Measurements from ENCODE around the gene TM9SF1. TPM values are rescaled to one million over a fixed set of nuclear protein-coding genes. Genes with fewer than 3 reads are reported as not detected.
"Not testable (repeated sequence)": the region's sequence is repeated elsewhere in the genome, so short reads cannot be mapped to it uniquely, and the experiment has no call there.

Gene TM9SF1
- total RNA-seq, 1 donor from 2014 or later = 18.3 TPM

- Histone ChIP-seq H3K36me3 (ENCODE audit: control insufficient read depth in 3 of 3, insufficient read depth in 3 of 3, low read length in 3 of 3) (peaks cover 38 to 41% (median 41%) of the 10 kb centered on the region in 3 donors), H3K9ac (ENCODE audit: low read depth in 1 of 3, low read length in 3 of 3) (no peak overlapping the region), H3K4me3 (ENCODE audit: low read length in 3 of 3) (no peak overlapping the region), H3K27me3 (ENCODE audit: control insufficient read depth in 3 of 3, insufficient read depth in 3 of 3, low read length in 3 of 3) (no peaks in the 10 kb centered on the region), H3K27ac (ENCODE audit: low read depth, low read length) (no peak overlapping the region), H3K9me3 (ENCODE audit: control insufficient read depth in 3 of 3, low read length in 3 of 3) (no peaks in the 10 kb centered on the region), H3K4me1 (ENCODE audit: control insufficient read depth in 3 of 3, insufficient read depth in 3 of 3, low read length in 3 of 3) (peaks cover 14 to 30% (median 19%) of the 10 kb centered on the region in 3 donors)
Measured at GRCh38 chr14:24211311-24211710, 16.1 kb upstream of the TM9SF1 start.

GRCh38 chr14:24207625-24208024 lies 12.4 kb upstream of the TM9SF1 start:
- H3K4me1 ChIP-seq (ENCODE audit: control insufficient read depth in 3 of 3, insufficient read depth in 3 of 3, low read length in 3 of 3) = peaks cover 0 to 4% (median 0%) of the 10 kb centered on the region in 3 donors
- H3K9me3 ChIP-seq (ENCODE audit: control insufficient read depth in 3 of 3, low read length in 3 of 3) = no peaks in the 10 kb centered on the region
- H3K36me3 ChIP-seq (ENCODE audit: control insufficient read depth in 3 of 3, insufficient read depth in 3 of 3, low read length in 3 of 3) = peaks cover 45 to 54% (median 45%) of the 10 kb centered on the region in 3 donors
- H3K27me3 ChIP-seq (ENCODE audit: control insufficient read depth in 3 of 3, insufficient read depth in 3 of 3, low read length in 3 of 3) = no peaks in the 10 kb centered on the region
- H3K4me3 ChIP-seq (ENCODE audit: low read length in 3 of 3) = no peak overlapping the region
- no peak overlapping the region for H3K27ac ChIP-seq (ENCODE audit: low read depth, low read length)
- H3K9ac ChIP-seq (ENCODE audit: low read depth in 1 of 3, low read length in 3 of 3) = no peak overlapping the region

GRCh38 chr14:24207104-24207551 lies 11.9 kb upstream of the TM9SF1 start:
- Histone ChIP-seq H3K36me3 (ENCODE audit: control insufficient read depth in 3 of 3, insufficient read depth in 3 of 3, low read length in 3 of 3) (peaks cover 45 to 54% (median 45%) of the 10 kb centered on the region in 3 donors), H3K4me3 (ENCODE audit: low read length in 3 of 3) (no peak overlapping the region), H3K9me3 (ENCODE audit: control insufficient read depth in 3 of 3, low read length in 3 of 3) (no peaks in the 10 kb centered on the region), H3K27ac (ENCODE audit: low read depth, low read length) (no peak overlapping the region), H3K4me1 (ENCODE audit: control insufficient read depth in 3 of 3, insufficient read depth in 3 of 3, low read length in 3 of 3) (no peaks in the 10 kb centered on the region), H3K9ac (ENCODE audit: low read depth in 1 of 3, low read length in 3 of 3) (no peak overlapping the region), H3K27me3 (ENCODE audit: control insufficient read depth in 3 of 3, insufficient read depth in 3 of 3, low read length in 3 of 3) (no peaks in the 10 kb centered on the region)

GRCh38 chr14:24206260-24207103 lies 11.2 kb upstream of the TM9SF1 start:
- Histone ChIP-seq H3K27ac (ENCODE audit: low read depth, low read length) (no peak overlapping the region), H3K27me3 (ENCODE audit: control insufficient read depth in 3 of 3, insufficient read depth in 3 of 3, low read length in 3 of 3) (no peaks in the 10 kb centered on the region), H3K36me3 (ENCODE audit: control insufficient read depth in 3 of 3, insufficient read depth in 3 of 3, low read length in 3 of 3) (peaks cover 41 to 54% (median 45%) of the 10 kb centered on the region in 3 donors), H3K9ac (ENCODE audit: low read depth in 1 of 3, low read length in 3 of 3) (peak overlapping the region in 1 of 3 donors; percentile 8), H3K9me3 (ENCODE audit: control insufficient read depth in 3 of 3, low read length in 3 of 3) (no peaks in the 10 kb centered on the region), H3K4me3 (ENCODE audit: low read length in 3 of 3) (no peak overlapping the region), H3K4me1 (ENCODE audit: control insufficient read depth in 3 of 3, insufficient read depth in 3 of 3, low read length in 3 of 3) (no peaks in the 10 kb centered on the region)

- no peaks in the 10 kb centered on the region for H3K9me3 ChIP-seq (ENCODE audit: control insufficient read depth in 3 of 3, low read length in 3 of 3)
- H3K27ac ChIP-seq (ENCODE audit: low read depth, low read length) = no peak overlapping the region
- peaks cover 29 to 38% (median 32%) of the 10 kb centered on the region in 3 donors for H3K36me3 ChIP-seq (ENCODE audit: control insufficient read depth in 3 of 3, insufficient read depth in 3 of 3, low read length in 3 of 3)
- no peak overlapping the region for H3K9ac ChIP-seq (ENCODE audit: low read depth in 1 of 3, low read length in 3 of 3)
- H3K4me3 ChIP-seq (ENCODE audit: low read length in 3 of 3) = no peak overlapping the region
- no peaks in the 10 kb centered on the region for H3K27me3 ChIP-seq (ENCODE audit: control insufficient read depth in 3 of 3, insufficient read depth in 3 of 3, low read length in 3 of 3)
- H3K4me1 ChIP-seq (ENCODE audit: control insufficient read depth in 3 of 3, insufficient read depth in 3 of 3, low read length in 3 of 3) = no peaks in the 10 kb centered on the region
Measured at GRCh38 chr14:24204163-24205146, 9.2 kb upstream of the TM9SF1 start.

GRCh38 chr14:24203249-24203886 lies 8.1 kb upstream of the TM9SF1 start:
- H3K4me3 ChIP-seq (ENCODE audit: low read length in 3 of 3); H3K27me3 ChIP-seq (ENCODE audit: control insufficient read depth in 3 of 3, insufficient read depth in 3 of 3, low read length in 3 of 3); H3K4me1 ChIP-seq (ENCODE audit: control insufficient read depth in 3 of 3, insufficient read depth in 3 of 3, low read length in 3 of 3); H3K9ac ChIP-seq (ENCODE audit: low read depth in 1 of 3, low read length in 3 of 3); H3K27ac ChIP-seq (ENCODE audit: low read depth, low read length); H3K9me3 ChIP-seq (ENCODE audit: control insufficient read depth in 3 of 3, low read length in 3 of 3): not testable (repeated sequence)
- H3K36me3 ChIP-seq (ENCODE audit: control insufficient read depth in 3 of 3, insufficient read depth in 3 of 3, low read length in 3 of 3) = peaks cover 24 to 36% (median 32%) of the 10 kb centered on the region in 3 donors

- not testable (repeated sequence) for H3K9me3 ChIP-seq (ENCODE audit: control insufficient read depth in 3 of 3, low read length in 3 of 3); H3K9ac ChIP-seq (ENCODE audit: low read depth in 1 of 3, low read length in 3 of 3); H3K4me3 ChIP-seq (ENCODE audit: low read length in 3 of 3); H3K4me1 ChIP-seq (ENCODE audit: control insufficient read depth in 3 of 3, insufficient read depth in 3 of 3, low read length in 3 of 3); H3K27me3 ChIP-seq (ENCODE audit: control insufficient read depth in 3 of 3, insufficient read depth in 3 of 3, low read length in 3 of 3); H3K27ac ChIP-seq (ENCODE audit: low read depth, low read length)
- peaks cover 18 to 30% (median 28%) of the 10 kb centered on the region in 3 donors for H3K36me3 ChIP-seq (ENCODE audit: control insufficient read depth in 3 of 3, insufficient read depth in 3 of 3, low read length in 3 of 3)
Measured at GRCh38 chr14:24202538-24202937, 7.3 kb upstream of the TM9SF1 start.

GRCh38 chr14:24198814-24199524 lies 3.7 kb upstream of the TM9SF1 start:
- Histone ChIP-seq H3K27ac (ENCODE audit: low read depth, low read length) (no peak overlapping the region), H3K4me3 (ENCODE audit: low read length in 3 of 3) (no peak overlapping the region), H3K36me3 (ENCODE audit: control insufficient read depth in 3 of 3, insufficient read depth in 3 of 3, low read length in 3 of 3) (peaks cover 0 to 10% (median 8%) of the 10 kb centered on the region in 3 donors), H3K4me1 (ENCODE audit: control insufficient read depth in 3 of 3, insufficient read depth in 3 of 3, low read length in 3 of 3) (peaks cover 19 to 28% (median 25%) of the 10 kb centered on the region in 3 donors), H3K27me3 (ENCODE audit: control insufficient read depth in 3 of 3, insufficient read depth in 3 of 3, low read length in 3 of 3) (no peaks in the 10 kb centered on the region), H3K9ac (ENCODE audit: low read depth in 1 of 3, low read length in 3 of 3) (no peak overlapping the region), H3K9me3 (ENCODE audit: control insufficient read depth in 3 of 3, low read length in 3 of 3) (no peaks in the 10 kb centered on the region)

- H3K4me1 ChIP-seq (ENCODE audit: control insufficient read depth in 3 of 3, insufficient read depth in 3 of 3, low read length in 3 of 3) = peaks cover 19 to 31% (median 26%) of the 10 kb centered on the region in 3 donors
- no peak overlapping the region for H3K27ac ChIP-seq (ENCODE audit: low read depth, low read length)
- no peak overlapping the region for H3K4me3 ChIP-seq (ENCODE audit: low read length in 3 of 3)
Measured at GRCh38 chr14:24197056-24197450, 1.8 kb upstream of the TM9SF1 start.

More at GRCh38 chr14:24197056-24197450, 1.8 kb upstream of the TM9SF1 start:
- Histone ChIP-seq H3K9ac (ENCODE audit: low read depth in 1 of 3, low read length in 3 of 3) (no peak overlapping the region), H3K27me3 (ENCODE audit: control insufficient read depth in 3 of 3, insufficient read depth in 3 of 3, low read length in 3 of 3) (no peaks in the 10 kb centered on the region), H3K9me3 (ENCODE audit: control insufficient read depth in 3 of 3, low read length in 3 of 3) (no peaks in the 10 kb centered on the region), H3K36me3 (ENCODE audit: control insufficient read depth in 3 of 3, insufficient read depth in 3 of 3, low read length in 3 of 3) (peaks cover 11 to 18% (median 16%) of the 10 kb centered on the region in 3 donors)
